HCT116 (cell line): ENCODE measurements around the gene KIRREL3. TPM values are rescaled to one million over a fixed set of nuclear protein-coding genes. Genes with fewer than 3 reads are reported as not detected.

Experiments used
- ATAC-seq: fragments of 200-7000 bp; cut with Tn5 transposase; 2 replicates; pipeline ENCODE4 v1.9.1; 2020; ENCODE audit warnings: mild to moderate bottlenecking, moderate library complexity
- BruUV-seq: library from RNA; stranded (reverse); fragments of 400-500 nt; replicated peaks from 2 replicates; lab custom pipeline; 2021; lab: Mats Ljungman, UMichigan
- CTCF ChIA-PET: fragments of 300-600 bp; sonication (Branson Sonifier 250); formaldehyde crosslinking; loops from one replicate; lab custom pipeline; 2021; ENCODE audit warnings: antibody characterized with exemption; lab: Charles Lee
- POLR2A ChIA-PET: fragments of 300-600, 350-600 bp; sonication (Branson Sonifier 250); formaldehyde crosslinking; loops from one replicate; lab custom pipeline; 2021; ENCODE audit warnings: antibody characterized with exemption; lab: Charles Lee
- RAD21 ChIA-PET, 2 experiments: fragments of 300-600 bp; sonication (Branson Sonifier 250); formaldehyde crosslinking; loops; one replicate each; lab custom pipeline; 2023; ENCODE audit warnings: low total read pairs in 2 of 2; ENCODE audit not compliant: uncharacterized antibody in 2 of 2, unreplicated experiment in 2 of 2, low non-redundant PET in 1 of 2; lab: Charles Lee
- DNase-seq: peaks from one replicate; pipeline ENCODE4 v3.0.0-alpha.2; 2010; ENCODE audit warnings: low read depth, low spot score
- H2AFZ ChIP-seq: fragments of 200-600 bp; shearing (Covaris generic), sonication (generic); 2 replicates; pipeline ENCODE4 v1.6.1; 2017; ENCODE audit warnings: low read depth, mixed run types, mixed read lengths, antibody characterized with exemption, low read length; ENCODE audit not compliant: poor library complexity, severe bottlenecking
- H3K27ac ChIP-seq: 2 replicates; pipeline ENCODE4 v1.5.1; 2012; ENCODE audit warnings: low read depth, low read length
- H3K27me3 ChIP-seq: fragments of 200-600 bp; sonication (generic); 2 replicates; pipeline ENCODE4 v1.6.1; 2016; ENCODE audit warnings: mixed run types, low read length, mixed read lengths; ENCODE audit not compliant: insufficient read depth
- H3K36me3 ChIP-seq, 2 experiments: fragments of 200-500 bp in 1 of 2; fragments of 200-600 bp in 1 of 2; sonication (Bioruptor generic) in 1 of 2; sonication (generic) in 1 of 2; 2 replicates each; pipeline versions ENCODE4 v1.5.1 to v1.6.1; 2014 to 2016; ENCODE audit warnings: low read length in 2 of 2, inconsistent platforms in 1 of 2, mixed read lengths in 1 of 2, mixed run types in 1 of 2; ENCODE audit not compliant: insufficient read depth in 2 of 2, control insufficient read depth in 1 of 2
- H3K4me1 ChIP-seq, 2 experiments: fragments of 200-600 bp in 1 of 2; sonication (generic) in 1 of 2; 2 replicates each; pipeline versions ENCODE4 v1.5.1 to v1.6.1; 2012 to 2017; ENCODE audit warnings: low read length in 2 of 2, inconsistent platforms in 1 of 2, mild to moderate bottlenecking in 1 of 2, mixed read lengths in 1 of 2, mixed run types in 1 of 2, moderate library complexity in 1 of 2; ENCODE audit not compliant: insufficient read depth in 2 of 2, control insufficient read depth in 1 of 2
- H3K4me2 ChIP-seq: fragments of 200-600 bp; sonication (generic); 2 replicates; pipeline ENCODE4 v1.6.1; 2017; ENCODE audit warnings: mixed run types, low read length, mixed read lengths
- H3K4me3 ChIP-seq, 2 experiments: fragments of 200-600 bp in 1 of 2; sonication (generic) in 1 of 2; replicated peaks in 1 of 2; 2 replicates each; pipeline ENCODE4 v1.5.1; 2011 to 2016; ENCODE audit warnings: low read length in 2 of 2, control low read depth in 1 of 2, low read depth in 1 of 2, mild to moderate bottlenecking in 1 of 2, mixed read lengths in 1 of 2, mixed run types in 1 of 2
- H3K79me2 ChIP-seq: fragments of 200-600 bp; sonication (generic); 2 replicates; pipeline ENCODE4 v1.6.1; 2017; ENCODE audit warnings: mild to moderate bottlenecking, mixed run types, low read length, moderate library complexity, mixed read lengths; ENCODE audit not compliant: insufficient read depth
- H3K9ac ChIP-seq: fragments of 200-600 bp; sonication (generic); 2 replicates; pipeline ENCODE4 v1.6.1; 2016; ENCODE audit warnings: low read length, mixed read lengths
- H3K9me2 ChIP-seq: fragments of 200-600 bp; sonication (generic), shearing (Covaris generic); 2 replicates; pipeline ENCODE4 v1.6.1; 2017; ENCODE audit warnings: mixed run types, mild to moderate bottlenecking, moderate library complexity; ENCODE audit not compliant: insufficient read depth
- H3K9me3 ChIP-seq, 2 experiments: fragments of 200-500 bp in 1 of 2; fragments of 200-600 bp in 1 of 2; sonication (Bioruptor generic) in 1 of 2; sonication (generic) in 1 of 2; 2 replicates each; pipeline ENCODE4 v1.6.1; 2014 to 2017; ENCODE audit warnings: low read length in 2 of 2, mixed read lengths in 2 of 2, inconsistent platforms in 1 of 2, low read depth in 1 of 2, mild to moderate bottlenecking in 1 of 2, mixed run types in 1 of 2, moderate library complexity in 1 of 2; ENCODE audit not compliant: control insufficient read depth in 1 of 2, insufficient read depth in 1 of 2
- H4K20me1 ChIP-seq: fragments of 200-600 bp; sonication (generic), shearing (Covaris generic); 2 replicates; pipeline ENCODE4 v1.6.1; 2017; ENCODE audit warnings: mixed run types, mild to moderate bottlenecking, moderate library complexity; ENCODE audit not compliant: insufficient read depth
- EGR1 ChIP-seq: IDR thresholded peaks from 2 replicates; pipeline ENCODE4 v1.6.1; 2012; ENCODE audit warnings: low read depth
- EZH2 ChIP-seq: fragments of 200-600 bp; sonication (generic); IDR thresholded peaks from 2 replicates; pipeline ENCODE4 v1.6.1; 2017; ENCODE audit warnings: antibody characterized with exemption, mixed run types
- EZH2phosphoT487 ChIP-seq: fragments of 200-600 bp; IDR thresholded peaks from 2 replicates; pipeline ENCODE4 v1.6.1; 2018; ENCODE audit warnings: antibody characterized with exemption, borderline replicate concordance
- JUND ChIP-seq: IDR thresholded peaks from 2 replicates; pipeline ENCODE4 v1.6.1; 2012
- POLR2A ChIP-seq: IDR thresholded peaks from 2 replicates; pipeline ENCODE4 v1.7.0; 2011; ENCODE audit warnings: borderline replicate concordance; ENCODE audit not compliant: insufficient read depth, insufficient read length; ENCODE audit errors: extremely low read depth
- POLR2AphosphoS5 ChIP-seq: IDR thresholded peaks from 2 replicates; pipeline ENCODE4 v1.6.1; 2011; ENCODE audit warnings: mild to moderate bottlenecking, low read depth, low read length, moderate library complexity
- SIN3A ChIP-seq: IDR thresholded peaks from 2 replicates; pipeline ENCODE4 v1.6.1; 2012; ENCODE audit warnings: low read depth
- SRF ChIP-seq: IDR thresholded peaks from 2 replicates; pipeline ENCODE4 v1.6.1; 2012; ENCODE audit warnings: low read depth
- YY1 ChIP-seq: IDR thresholded peaks from 2 replicates; pipeline ENCODE4 v1.6.1; 2011; ENCODE audit warnings: low read length, low read depth, moderate library complexity, mild to moderate bottlenecking; ENCODE audit not compliant: insufficient replicate concordance; ENCODE audit errors: extremely low read depth
- intact Hi-C: fragments of 100-400 bp; cut with micrococcal nuclease; formaldehyde crosslinking; loops from 2 replicates; pipeline ENCODE4 v1.10.0; 2022
- total RNA-seq: library from RNA; stranded (reverse); gene quantifications from one replicate; pipeline ENCODE4 v1.2.1, GENCODE V29; 2021; ENCODE audit not compliant: unreplicated experiment
- TF ChIP-seq, protein P1 (sequence below): IDR thresholded peaks from 2 replicates; pipeline ENCODE4 v1.6.1; 2012
- TF ChIP-seq, protein P2 (sequence below): IDR thresholded peaks from 2 replicates; pipeline ENCODE4 v1.6.1; 2011; ENCODE audit warnings: mild to moderate bottlenecking, low read length, moderate library complexity; ENCODE audit not compliant: insufficient replicate concordance; ENCODE audit errors: extremely low read depth

KIRREL3 gene
- total RNA-seq, 1 experiment from 2014 or later, result not detected

DNA sequence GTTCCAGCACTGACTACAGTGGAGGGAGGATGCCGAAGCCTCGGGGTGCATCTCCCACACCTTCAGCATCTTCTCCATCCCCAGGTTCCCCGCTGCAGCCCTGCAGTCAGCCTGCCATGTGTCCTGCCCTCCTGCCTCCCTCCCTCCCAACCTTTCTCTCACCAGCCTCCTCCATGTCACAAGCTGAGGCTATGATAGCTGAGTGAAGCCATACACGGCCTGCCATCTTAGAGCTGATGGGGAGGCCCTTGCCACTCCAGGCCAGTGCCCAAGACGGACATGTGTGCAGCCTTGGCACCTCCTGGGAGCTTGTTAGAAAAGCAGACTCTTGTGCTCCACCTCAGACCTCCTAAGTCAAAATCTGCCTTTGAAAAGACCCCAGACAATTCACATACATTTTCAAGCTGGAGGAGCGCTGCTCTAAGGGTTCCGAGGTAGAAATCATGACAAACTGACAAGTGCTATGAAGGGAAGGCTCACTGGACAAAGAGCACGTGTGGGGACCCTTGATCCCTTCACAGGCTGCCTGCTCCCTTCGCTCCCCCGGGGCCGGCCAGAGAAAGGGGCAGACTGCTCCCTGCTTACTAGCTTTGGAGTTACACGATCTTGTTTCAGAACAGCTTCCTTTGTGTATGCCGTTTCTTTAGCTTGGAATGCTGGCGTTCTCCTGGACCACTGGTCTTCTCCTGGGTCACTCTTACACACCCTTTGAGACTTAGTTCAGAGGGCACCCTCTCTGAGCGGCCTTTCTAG, 521.2 kb downstream of the KIRREL3 start:
- DNase-seq (no peak), ATAC-seq (no peak)
- Histone ChIP-seq H3K27ac (no peak overlapping the region; the same call in 1 of the 2 replicates), H3K27me3 (no peaks in the 10 kb centered on the region), H3K9me3 (no peaks in the 10 kb centered on the region), H3K36me3 (no peaks in the 10 kb centered on the region), H3K9me2 (no peaks in the 10 kb centered on the region), H2AFZ (no peak overlapping the region), H4K20me1 (no peaks in the 10 kb centered on the region), H3K4me1 (peaks cover 2 to 7% of the 10 kb centered on the region in 2 experiments; a peak in 3 of 4 replicates), H3K79me2 (no peaks in the 10 kb centered on the region), H3K9ac (no peak overlapping the region), H3K4me3 (no peak overlapping the region), H3K4me2 (no peak overlapping the region)
- ChIA-PET CTCF (interaction anchor here (1.5 to 2.8 kb wide), 4 partner anchors 10 to 556 kb away, joined by 3 to 74 read pairs (median 8); no protein-coding TSS in a partner anchor), POLR2A (no interaction called here), RAD21 (no interaction called here)
- TF ChIP-seq SRF (no peak), EZH2phosphoT487 (no peak), SIN3A (no peak), YY1 (no peak), JUND (no peak), POLR2A (no peak), EZH2 (no peak), EGR1 (no peak), POLR2AphosphoS5 (no peak)
- TF ChIP-seq, protein P1, sequence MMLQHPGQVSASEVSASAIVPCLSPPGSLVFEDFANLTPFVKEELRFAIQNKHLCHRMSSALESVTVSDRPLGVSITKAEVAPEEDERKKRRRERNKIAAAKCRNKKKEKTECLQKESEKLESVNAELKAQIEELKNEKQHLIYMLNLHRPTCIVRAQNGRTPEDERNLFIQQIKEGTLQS, result no peak
- TF ChIP-seq, protein P2, sequence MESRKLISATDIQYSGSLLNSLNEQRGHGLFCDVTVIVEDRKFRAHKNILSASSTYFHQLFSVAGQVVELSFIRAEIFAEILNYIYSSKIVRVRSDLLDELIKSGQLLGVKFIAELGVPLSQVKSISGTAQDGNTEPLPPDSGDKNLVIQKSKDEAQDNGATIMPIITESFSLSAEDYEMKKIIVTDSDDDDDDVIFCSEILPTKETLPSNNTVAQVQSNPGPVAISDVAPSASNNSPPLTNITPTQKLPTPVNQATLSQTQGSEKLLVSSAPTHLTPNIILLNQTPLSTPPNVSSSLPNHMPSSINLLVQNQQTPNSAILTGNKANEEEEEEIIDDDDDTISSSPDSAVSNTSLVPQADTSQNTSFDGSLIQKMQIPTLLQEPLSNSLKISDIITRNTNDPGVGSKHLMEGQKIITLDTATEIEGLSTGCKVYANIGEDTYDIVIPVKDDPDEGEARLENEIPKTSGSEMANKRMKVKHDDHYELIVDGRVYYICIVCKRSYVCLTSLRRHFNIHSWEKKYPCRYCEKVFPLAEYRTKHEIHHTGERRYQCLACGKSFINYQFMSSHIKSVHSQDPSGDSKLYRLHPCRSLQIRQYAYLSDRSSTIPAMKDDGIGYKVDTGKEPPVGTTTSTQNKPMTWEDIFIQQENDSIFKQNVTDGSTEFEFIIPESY, result no peak
- no TSS peak for BruUV-seq
- intact Hi-C loops, result no loop called here
